ENCODE results near the gene PTPN11. TPM values are rescaled to one million over a fixed set of nuclear protein-coding genes. Genes with fewer than 3 reads are reported as not detected.

Gene PTPN11
- 100 to 1,000 TPM; 163 to 171 TPM for total RNA-seq
- 80.2 TPM for polyA plus RNA-seq

DNA sequence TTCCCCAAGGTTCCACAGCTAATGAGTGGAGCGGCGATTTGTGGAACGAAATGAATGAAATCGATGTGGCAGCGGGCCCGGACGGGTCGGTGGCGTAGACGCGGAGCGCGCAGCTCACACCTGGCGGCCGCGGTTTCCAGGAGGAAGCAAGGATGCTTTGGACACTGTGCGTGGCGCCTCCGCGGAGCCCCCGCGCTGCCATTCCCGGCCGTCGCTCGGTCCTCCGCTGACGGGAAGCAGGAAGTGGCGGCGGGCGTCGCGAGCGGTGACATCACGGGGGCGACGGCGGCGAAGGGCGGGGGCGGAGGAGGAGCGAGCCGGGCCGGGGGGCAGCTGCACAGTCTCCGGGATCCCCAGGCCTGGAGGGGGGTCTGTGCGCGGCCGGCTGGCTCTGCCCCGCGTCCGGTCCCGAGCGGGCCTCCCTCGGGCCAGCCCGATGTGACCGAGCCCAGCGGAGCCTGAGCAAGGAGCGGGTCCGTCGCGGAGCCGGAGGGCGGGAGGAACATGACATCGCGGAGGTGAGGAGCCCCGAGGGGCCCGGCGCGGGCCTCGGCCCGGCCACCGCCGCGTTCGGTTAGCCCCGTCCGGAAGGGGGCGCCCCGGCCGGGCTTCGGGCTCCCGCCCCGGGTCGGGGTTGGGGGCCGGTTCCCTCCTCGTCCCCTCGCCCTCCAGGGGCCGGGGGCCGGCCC lies at the start of gene PTPN11:
Gene PTPN11 (plus strand): TSS at position 340 of the 689 bp plus-strand sequence. CDS start 165 bp downstream, at position 505.
- H3K27ac ChIP-seq (ENCODE audit: low read depth, low read length): peak within 1 kb of the TSS; percentile 96
- no peaks in the 10 kb centered on the region for H3K9me3 ChIP-seq (ENCODE audit: low read length)
- peaks cover 26% of the 10 kb centered on the region for H3K4me1 ChIP-seq (ENCODE audit: insufficient read depth, low read length)
- ChIA-PET CTCF (interaction anchor here (0.8 to 1.1 kb wide), 2 partner anchors 11 to 18 kb away, joined by 3 read pairs; no protein-coding TSS in a partner anchor), POLR2A (interaction anchor here (0.7 kb wide), 1 partner anchor 406 kb away, joined by 3 read pairs; the partner anchor contains the start of genes ERP29 and TMEM116)
- DNase-seq: peak; percentile 86 to 94 (median 88)
- H3K4me3 Mint-ChIP-seq: peak within 1 kb of the TSS; percentile 94 to 99 (median 98)
- H3K36me3 Mint-ChIP-seq: peaks cover 0 to 14% (median 0%) of the 10 kb centered on the region in 3 donors
- H3K27me3 Mint-ChIP-seq: peaks cover 0 to 2% of the 10 kb centered on the region in 2 donors
- no peaks in the 10 kb centered on the region for H3K9me3 Mint-ChIP-seq
- peak within 1 kb of the TSS; percentile 95 to 99 (median 99) for H3K27ac Mint-ChIP-seq
- H3K27me3 ChIP-seq (ENCODE audit: insufficient read depth, low read length, poor library complexity, severe bottlenecking): no peaks in the 10 kb centered on the region
- H3K4me1 Mint-ChIP-seq: peaks cover 38 to 51% (median 44%) of the 10 kb centered on the region in 3 donors
- no peaks in the 10 kb centered on the region for H3K36me3 ChIP-seq (ENCODE audit: insufficient read depth, low read length)
- H3K4me3 ChIP-seq (ENCODE audit: low read length): peak within 1 kb of the TSS; percentile 100

DNA sequence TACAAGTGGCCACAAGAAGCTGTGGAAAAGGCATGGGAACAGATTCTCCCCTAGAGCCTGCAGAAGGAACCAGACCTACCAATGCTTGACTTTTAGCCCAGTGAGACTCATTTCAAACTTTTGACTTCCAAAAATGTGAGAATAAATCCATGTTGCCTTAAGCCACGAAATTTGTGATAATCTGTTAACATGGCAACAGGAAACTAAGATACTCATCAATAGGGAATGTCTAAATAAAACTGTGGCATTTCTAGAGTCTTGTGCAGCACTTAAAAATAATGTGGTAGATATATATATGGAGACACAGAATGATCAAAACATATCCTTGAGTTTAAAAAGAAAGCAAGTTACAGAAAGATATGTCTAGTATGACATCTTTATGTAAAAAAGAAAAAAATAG lies 48.5 kb upstream of the PTPN11 start:
- H3K4me1 Mint-ChIP-seq: peaks cover 25 to 48% (median 25%) of the 10 kb centered on the region in 3 donors
- no peaks in the 10 kb centered on the region for H3K4me1 ChIP-seq (ENCODE audit: insufficient read depth, low read length)
- no peaks in the 10 kb centered on the region for H3K9me3 ChIP-seq (ENCODE audit: low read length)
- H3K27me3 ChIP-seq (ENCODE audit: insufficient read depth, low read length, poor library complexity, severe bottlenecking): no peaks in the 10 kb centered on the region
- no peaks in the 10 kb centered on the region for H3K27me3 Mint-ChIP-seq
- no peak overlapping the region for H3K4me3 Mint-ChIP-seq
- no peak overlapping the region for H3K4me3 ChIP-seq (ENCODE audit: low read length)
- ChIA-PET CTCF (no interaction called here), POLR2A (no interaction called here)
- peaks cover 0 to 2% (median 0%) of the 10 kb centered on the region in 3 donors for H3K36me3 Mint-ChIP-seq
- no peak for DNase-seq
- H3K27ac ChIP-seq (ENCODE audit: low read depth, low read length): no peak overlapping the region
- no peaks in the 10 kb centered on the region for H3K9me3 Mint-ChIP-seq
- H3K36me3 ChIP-seq (ENCODE audit: insufficient read depth, low read length): no peaks in the 10 kb centered on the region
- H3K27ac Mint-ChIP-seq: peak overlapping the region in 4 of 8 donors; percentile 4 to 57 (median 32)

DNA sequence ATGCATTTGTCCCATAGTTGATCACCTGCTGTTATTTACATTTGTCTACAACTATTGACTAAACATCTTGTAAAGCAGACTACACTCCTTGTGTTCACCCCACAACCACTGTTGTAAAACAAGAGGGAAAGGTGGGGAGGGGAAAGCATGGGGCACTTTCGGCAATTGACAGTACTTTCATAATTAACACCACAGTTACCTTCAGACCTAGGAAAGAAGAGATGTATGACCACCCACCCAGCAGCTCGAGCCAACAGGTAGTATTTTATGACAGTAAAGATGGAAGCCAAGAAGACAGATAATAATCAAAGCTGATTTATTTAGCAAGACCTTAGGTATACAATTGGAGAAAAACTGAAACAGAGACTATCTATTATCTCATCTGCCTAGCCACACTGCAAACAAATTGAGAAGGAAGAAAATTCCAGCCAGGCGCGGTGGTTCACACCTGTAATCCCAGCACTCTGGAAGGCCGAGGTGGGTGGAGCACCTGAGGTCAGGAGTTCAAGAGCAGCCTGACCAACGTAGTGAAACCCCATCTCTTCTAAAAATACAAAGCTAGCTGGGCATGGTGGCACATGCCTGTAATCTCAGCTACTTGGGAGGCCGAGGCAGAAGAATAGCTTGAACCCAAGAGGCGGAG lies 47.8 kb upstream of the PTPN11 start:
- peak overlapping the region in 2 of 8 donors; percentile 43 to 55 for H3K27ac Mint-ChIP-seq
- DNase-seq: no peak
- POLR2A ChIA-PET: no interaction called here
- H3K4me1 ChIP-seq (ENCODE audit: insufficient read depth, low read length): no peaks in the 10 kb centered on the region
- H3K27ac ChIP-seq (ENCODE audit: low read depth, low read length): no peak overlapping the region
- H3K4me1 Mint-ChIP-seq: peaks cover 23 to 46% (median 25%) of the 10 kb centered on the region in 3 donors
- H3K27me3 Mint-ChIP-seq: no peaks in the 10 kb centered on the region
- no peak overlapping the region for H3K4me3 Mint-ChIP-seq
- CTCF ChIA-PET: no interaction called here
- H3K4me3 ChIP-seq (ENCODE audit: low read length): no peak overlapping the region
- H3K36me3 ChIP-seq (ENCODE audit: insufficient read depth, low read length): no peaks in the 10 kb centered on the region
- H3K36me3 Mint-ChIP-seq: peaks cover 0 to 2% (median 0%) of the 10 kb centered on the region in 3 donors
- no peaks in the 10 kb centered on the region for H3K9me3 Mint-ChIP-seq
- H3K27me3 ChIP-seq (ENCODE audit: insufficient read depth, low read length, poor library complexity, severe bottlenecking): no peaks in the 10 kb centered on the region
- H3K9me3 ChIP-seq (ENCODE audit: low read length): no peaks in the 10 kb centered on the region

DNA sequence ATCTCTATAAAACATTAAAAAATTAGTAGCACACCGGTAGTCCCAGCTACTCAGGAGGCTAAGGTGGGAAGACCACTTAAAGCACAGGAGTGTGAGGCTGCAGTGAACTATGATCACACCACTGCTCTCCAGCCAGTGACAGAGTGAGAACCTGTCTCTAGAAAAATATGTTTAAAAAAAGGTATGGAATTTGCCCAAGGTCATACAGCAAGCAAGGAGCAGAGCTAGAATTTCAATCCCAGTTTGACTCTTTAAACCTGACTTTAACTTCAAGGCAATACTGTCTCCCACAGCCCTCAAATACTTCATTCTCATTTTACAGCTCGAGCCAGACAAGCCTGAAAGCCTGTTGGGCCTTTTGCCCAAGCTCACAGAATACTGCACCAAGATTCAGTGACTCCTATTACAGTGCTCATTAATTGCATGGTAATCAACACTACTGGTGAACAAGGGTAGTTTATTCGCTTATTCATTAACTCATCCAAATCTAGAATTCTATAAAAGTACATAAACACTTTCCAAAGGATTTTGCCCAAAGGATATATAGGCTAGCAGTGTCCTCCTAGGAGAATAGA lies 44.5 kb upstream of the PTPN11 start:
- H3K27me3 Mint-ChIP-seq: no peaks in the 10 kb centered on the region
- no peak overlapping the region for H3K27ac Mint-ChIP-seq
- DNase-seq: no peak
- Histone ChIP-seq H3K36me3 (ENCODE audit: insufficient read depth, low read length) (no peaks in the 10 kb centered on the region), H3K27ac (ENCODE audit: low read depth, low read length) (no peak overlapping the region), H3K9me3 (ENCODE audit: low read length) (no peaks in the 10 kb centered on the region), H3K4me3 (ENCODE audit: low read length) (no peak overlapping the region), H3K4me1 (ENCODE audit: insufficient read depth, low read length) (no peaks in the 10 kb centered on the region), H3K27me3 (ENCODE audit: insufficient read depth, low read length, poor library complexity, severe bottlenecking) (no peaks in the 10 kb centered on the region)
- POLR2A ChIA-PET: no interaction called here
- no peaks in the 10 kb centered on the region for H3K9me3 Mint-ChIP-seq
- H3K4me3 Mint-ChIP-seq: no peak overlapping the region
- peaks cover 0 to 2% (median 0%) of the 10 kb centered on the region in 3 donors for H3K36me3 Mint-ChIP-seq
- CTCF ChIA-PET: interaction anchor here (0.9 kb wide), 1 partner anchor 13 kb away, joined by 3 read pairs; no protein-coding TSS in a partner anchor
- H3K4me1 Mint-ChIP-seq: peaks cover 25 to 46% (median 27%) of the 10 kb centered on the region in 3 donors

DNA sequence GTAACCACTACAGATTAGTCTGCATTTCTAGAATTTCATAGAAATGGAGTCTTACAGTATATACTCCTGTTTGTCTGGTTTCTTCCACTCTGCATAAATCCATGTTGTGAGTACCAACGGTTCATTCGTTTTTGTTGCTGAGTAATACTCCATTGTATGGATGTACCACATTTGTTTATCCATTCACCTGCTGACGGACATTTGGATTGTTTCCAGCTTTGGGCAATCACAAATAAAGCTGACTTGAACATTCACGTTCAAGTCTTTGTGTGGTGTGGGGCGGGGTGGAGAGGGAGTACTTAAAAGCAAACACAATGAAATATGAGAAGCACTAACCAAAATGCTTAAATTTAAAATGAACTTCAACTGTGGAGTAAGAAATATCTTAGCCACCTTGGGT lies 43.6 kb upstream of the PTPN11 start:
- Histone ChIP-seq H3K4me1 (ENCODE audit: insufficient read depth, low read length) (no peaks in the 10 kb centered on the region), H3K4me3 (ENCODE audit: low read length) (no peak overlapping the region), H3K27ac (ENCODE audit: low read depth, low read length) (no peak overlapping the region), H3K9me3 (ENCODE audit: low read length) (no peaks in the 10 kb centered on the region), H3K36me3 (ENCODE audit: insufficient read depth, low read length) (no peaks in the 10 kb centered on the region), H3K27me3 (ENCODE audit: insufficient read depth, low read length, poor library complexity, severe bottlenecking) (no peaks in the 10 kb centered on the region)
- peaks cover 0 to 4% (median 0%) of the 10 kb centered on the region in 3 donors for H3K36me3 Mint-ChIP-seq
- peak overlapping the region in 1 of 8 donors; percentile 11 for H3K27ac Mint-ChIP-seq
- ChIA-PET POLR2A (no interaction called here), CTCF (no interaction called here)
- H3K4me1 Mint-ChIP-seq: peaks cover 26 to 45% (median 27%) of the 10 kb centered on the region in 3 donors
- no peaks in the 10 kb centered on the region for H3K9me3 Mint-ChIP-seq
- H3K4me3 Mint-ChIP-seq: no peak overlapping the region
- no peak for DNase-seq
- no peaks in the 10 kb centered on the region for H3K27me3 Mint-ChIP-seq

DNA sequence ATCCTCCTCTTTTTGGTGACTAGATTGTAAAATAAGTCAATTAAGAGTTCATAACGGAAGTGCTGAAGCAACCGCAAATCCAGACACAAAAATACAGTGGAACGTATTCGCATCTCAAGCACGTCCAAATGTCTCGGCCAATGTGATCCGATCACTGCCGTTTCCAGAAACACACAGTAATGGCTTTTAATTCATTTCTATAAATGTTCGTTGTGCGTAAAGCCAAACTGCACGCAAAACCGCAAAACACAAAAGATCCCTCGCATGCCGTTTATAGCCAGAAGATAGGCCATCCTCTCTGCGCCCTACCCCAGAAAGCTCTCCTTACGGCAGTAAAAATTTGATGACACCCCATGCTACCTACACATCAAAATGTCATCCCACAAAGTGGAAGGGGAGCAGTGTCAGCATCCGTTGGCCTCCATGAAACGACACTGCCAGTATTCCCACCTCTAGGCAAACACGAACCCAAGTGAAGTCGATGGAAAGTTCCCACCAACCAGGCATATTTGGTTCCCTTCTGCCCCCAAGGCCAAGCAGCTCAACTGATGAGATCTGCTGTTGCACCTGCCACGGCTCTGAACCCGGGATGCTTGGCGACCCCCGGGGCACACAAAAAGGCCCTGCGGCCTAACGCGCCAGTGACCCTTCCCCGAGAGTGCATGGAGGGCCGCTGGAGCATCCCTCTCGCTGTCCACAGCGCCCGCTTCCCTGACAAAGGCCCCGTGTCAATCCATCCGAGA lies 37.9 kb upstream of the PTPN11 start:
- Mint-ChIP-seq H3K4me3 (peak overlapping the region; percentile 89 to 100 (median 93)), H3K27ac (peak overlapping the region; percentile 86 to 95 (median 92)), H3K9me3 (peaks cover 0 to 2% (median 0%) of the 10 kb centered on the region in 5 donors), H3K4me1 (peaks cover 25 to 32% (median 25%) of the 10 kb centered on the region in 3 donors), H3K36me3 (peaks cover 0 to 7% (median 0%) of the 10 kb centered on the region in 3 donors), H3K27me3 (no peaks in the 10 kb centered on the region)
- Histone ChIP-seq H3K4me3 (ENCODE audit: low read length) (peak overlapping the region; percentile 69), H3K27me3 (ENCODE audit: insufficient read depth, low read length, poor library complexity, severe bottlenecking) (no peaks in the 10 kb centered on the region), H3K9me3 (ENCODE audit: low read length) (no peaks in the 10 kb centered on the region), H3K4me1 (ENCODE audit: insufficient read depth, low read length) (peaks cover 16% of the 10 kb centered on the region), H3K36me3 (ENCODE audit: insufficient read depth, low read length) (no peaks in the 10 kb centered on the region), H3K27ac (ENCODE audit: low read depth, low read length) (peak overlapping the region; percentile 57)
- no peak for DNase-seq
- POLR2A ChIA-PET: no interaction called here
- CTCF ChIA-PET: no interaction called here

DNA sequence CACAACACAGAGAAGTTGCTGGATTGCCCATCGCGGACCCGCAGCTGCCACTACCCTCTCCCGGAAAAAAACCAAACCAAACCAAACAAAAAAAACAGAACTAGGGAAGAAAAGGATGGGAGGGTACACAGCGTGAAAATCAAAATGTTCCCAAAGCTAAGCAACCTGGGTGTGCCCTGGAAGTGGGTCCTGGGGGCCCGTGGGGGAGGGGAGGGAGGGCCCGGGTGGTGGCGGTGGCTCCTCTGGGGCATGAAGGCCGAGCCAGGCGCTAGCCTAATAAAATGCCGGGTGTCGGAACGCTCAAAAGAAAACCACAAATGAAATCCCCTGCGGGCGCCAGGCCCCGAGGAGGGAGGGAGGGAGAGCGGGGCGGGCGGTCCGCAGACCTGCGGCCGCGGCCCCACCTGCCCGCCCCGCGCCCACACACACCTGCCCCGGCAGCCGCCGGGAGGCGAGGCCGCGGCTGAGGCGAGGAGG lies 37.3 kb upstream of the PTPN11 start:
- peaks cover 0 to 2% (median 0%) of the 10 kb centered on the region in 5 donors for H3K9me3 Mint-ChIP-seq
- Histone ChIP-seq H3K9me3 (ENCODE audit: low read length) (no peaks in the 10 kb centered on the region), H3K4me3 (ENCODE audit: low read length) (peak overlapping the region; percentile 69), H3K27ac (ENCODE audit: low read depth, low read length) (peak overlapping the region; percentile 57), H3K4me1 (ENCODE audit: insufficient read depth, low read length) (peaks cover 16% of the 10 kb centered on the region), H3K36me3 (ENCODE audit: insufficient read depth, low read length) (no peaks in the 10 kb centered on the region), H3K27me3 (ENCODE audit: insufficient read depth, low read length, poor library complexity, severe bottlenecking) (no peaks in the 10 kb centered on the region)
- ChIA-PET CTCF (no interaction called here), POLR2A (no interaction called here)
- H3K27me3 Mint-ChIP-seq: no peaks in the 10 kb centered on the region
- peaks cover 25 to 30% (median 25%) of the 10 kb centered on the region in 3 donors for H3K4me1 Mint-ChIP-seq
- peak overlapping the region; percentile 89 to 100 (median 93) for H3K4me3 Mint-ChIP-seq
- H3K27ac Mint-ChIP-seq: peak overlapping the region; percentile 86 to 95 (median 92)
- peaks cover 0 to 7% (median 0%) of the 10 kb centered on the region in 3 donors for H3K36me3 Mint-ChIP-seq
- peak in 4 of 5 donors; percentile 24 to 59 (median 40) for DNase-seq

Data from CD8-positive, alpha-beta memory T cell (primary cell).